Measurements from ENCODE around the gene FAM163B. TPM values are rescaled to one million over a fixed set of nuclear protein-coding genes. Genes with fewer than 3 reads are reported as not detected.
A peak's percentile ranks its signal among the peaks of the same experiment; 100 is the strongest.

The FAM163B gene
- total RNA-seq, 1 experiment from 2014 or later = 2.0 TPM

DNA sequence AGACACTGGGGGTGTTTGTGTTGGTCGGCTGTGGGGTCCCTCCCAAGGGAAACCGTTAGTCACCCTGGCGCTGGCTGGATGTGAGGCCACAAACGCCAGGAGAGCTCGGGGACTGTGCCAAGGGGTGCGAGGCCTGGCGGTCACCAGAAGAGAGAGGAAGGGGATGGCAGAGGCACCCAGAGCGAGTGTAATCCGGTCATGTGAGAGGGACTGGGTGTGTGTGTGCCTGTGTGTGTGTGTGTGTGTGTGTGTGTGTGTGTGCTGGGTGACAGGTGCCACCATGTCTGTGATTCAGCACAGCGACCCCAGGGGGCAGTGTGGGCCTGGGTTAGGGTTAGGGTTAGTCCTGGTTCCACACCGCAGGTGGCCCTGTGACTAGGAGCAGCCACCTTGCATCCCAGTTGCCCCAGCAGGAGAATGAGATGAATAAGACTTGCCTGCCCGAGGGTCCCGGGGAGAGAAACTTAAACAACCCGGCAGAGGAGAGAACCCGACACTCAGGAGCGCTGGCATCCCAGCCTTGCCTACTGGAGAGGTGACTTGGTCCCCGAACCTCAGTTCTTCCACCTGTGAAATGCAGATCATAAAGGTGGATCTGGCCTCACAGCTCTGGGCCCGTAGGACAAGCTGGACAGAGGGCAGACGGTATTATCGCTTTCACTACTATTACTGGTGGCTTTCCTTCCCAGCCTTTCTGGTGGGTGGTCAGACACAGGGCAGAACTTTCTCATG lies 76.1 kb downstream of the FAM163B start (continued):
- TF ChIP-seq, protein P1, sequence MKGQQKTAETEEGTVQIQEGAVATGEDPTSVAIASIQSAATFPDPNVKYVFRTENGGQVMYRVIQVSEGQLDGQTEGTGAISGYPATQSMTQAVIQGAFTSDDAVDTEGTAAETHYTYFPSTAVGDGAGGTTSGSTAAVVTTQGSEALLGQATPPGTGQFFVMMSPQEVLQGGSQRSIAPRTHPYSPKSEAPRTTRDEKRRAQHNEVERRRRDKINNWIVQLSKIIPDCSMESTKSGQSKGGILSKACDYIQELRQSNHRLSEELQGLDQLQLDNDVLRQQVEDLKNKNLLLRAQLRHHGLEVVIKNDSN (CRISPR knock-in tag; IDR thresholded peaks at IDR 0.05) = peak; percentile 20; the same call in 1 of the 2 replicates
- TF ChIP-seq SMAD4 (CRISPR knock-in tag; IDR thresholded peaks at IDR 0.05) (no peak), RELA (CRISPR knock-in tag; IDR thresholded peaks at IDR 0.05; ENCODE audit: borderline replicate concordance) (no peak), ETV6 (CRISPR knock-in tag; IDR thresholded peaks at IDR 0.05) (no peak), SP1 (CRISPR knock-in tag; conservative IDR thresholded peaks at IDR 0.05) (no peak)
- TF ChIP-seq, protein P2, sequence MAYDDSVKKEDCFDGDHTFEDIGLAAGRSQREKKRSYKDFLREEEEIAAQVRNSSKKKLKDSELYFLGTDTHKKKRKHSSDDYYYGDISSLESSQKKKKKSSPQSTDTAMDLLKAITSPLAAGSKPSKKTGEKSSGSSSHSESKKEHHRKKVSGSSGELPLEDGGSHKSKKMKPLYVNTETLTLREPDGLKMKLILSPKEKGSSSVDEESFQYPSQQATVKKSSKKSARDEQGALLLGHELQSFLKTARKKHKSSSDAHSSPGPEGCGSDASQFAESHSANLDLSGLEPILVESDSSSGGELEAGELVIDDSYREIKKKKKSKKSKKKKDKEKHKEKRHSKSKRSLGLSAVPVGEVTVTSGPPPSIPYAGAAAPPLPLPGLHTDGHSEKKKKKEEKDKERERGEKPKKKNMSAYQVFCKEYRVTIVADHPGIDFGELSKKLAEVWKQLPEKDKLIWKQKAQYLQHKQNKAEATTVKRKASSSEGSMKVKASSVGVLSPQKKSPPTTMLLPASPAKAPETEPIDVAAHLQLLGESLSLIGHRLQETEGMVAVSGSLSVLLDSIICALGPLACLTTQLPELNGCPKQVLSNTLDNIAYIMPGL (CRISPR knock-in tag; IDR thresholded peaks at IDR 0.05) = no peak
- TF ChIP-seq, protein P3, sequence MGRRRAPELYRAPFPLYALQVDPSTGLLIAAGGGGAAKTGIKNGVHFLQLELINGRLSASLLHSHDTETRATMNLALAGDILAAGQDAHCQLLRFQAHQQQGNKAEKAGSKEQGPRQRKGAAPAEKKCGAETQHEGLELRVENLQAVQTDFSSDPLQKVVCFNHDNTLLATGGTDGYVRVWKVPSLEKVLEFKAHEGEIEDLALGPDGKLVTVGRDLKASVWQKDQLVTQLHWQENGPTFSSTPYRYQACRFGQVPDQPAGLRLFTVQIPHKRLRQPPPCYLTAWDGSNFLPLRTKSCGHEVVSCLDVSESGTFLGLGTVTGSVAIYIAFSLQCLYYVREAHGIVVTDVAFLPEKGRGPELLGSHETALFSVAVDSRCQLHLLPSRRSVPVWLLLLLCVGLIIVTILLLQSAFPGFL (CRISPR knock-in tag; IDR thresholded peaks at IDR 0.05; ENCODE audit: borderline replicate concordance) = no peak
- TF ChIP-seq, protein P4, sequence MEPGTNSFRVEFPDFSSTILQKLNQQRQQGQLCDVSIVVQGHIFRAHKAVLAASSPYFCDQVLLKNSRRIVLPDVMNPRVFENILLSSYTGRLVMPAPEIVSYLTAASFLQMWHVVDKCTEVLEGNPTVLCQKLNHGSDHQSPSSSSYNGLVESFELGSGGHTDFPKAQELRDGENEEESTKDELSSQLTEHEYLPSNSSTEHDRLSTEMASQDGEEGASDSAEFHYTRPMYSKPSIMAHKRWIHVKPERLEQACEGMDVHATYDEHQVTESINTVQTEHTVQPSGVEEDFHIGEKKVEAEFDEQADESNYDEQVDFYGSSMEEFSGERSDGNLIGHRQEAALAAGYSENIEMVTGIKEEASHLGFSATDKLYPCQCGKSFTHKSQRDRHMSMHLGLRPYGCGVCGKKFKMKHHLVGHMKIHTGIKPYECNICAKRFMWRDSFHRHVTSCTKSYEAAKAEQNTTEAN (CRISPR knock-in tag; IDR thresholded peaks at IDR 0.05) = no peak
- TF ChIP-seq, protein P5, sequence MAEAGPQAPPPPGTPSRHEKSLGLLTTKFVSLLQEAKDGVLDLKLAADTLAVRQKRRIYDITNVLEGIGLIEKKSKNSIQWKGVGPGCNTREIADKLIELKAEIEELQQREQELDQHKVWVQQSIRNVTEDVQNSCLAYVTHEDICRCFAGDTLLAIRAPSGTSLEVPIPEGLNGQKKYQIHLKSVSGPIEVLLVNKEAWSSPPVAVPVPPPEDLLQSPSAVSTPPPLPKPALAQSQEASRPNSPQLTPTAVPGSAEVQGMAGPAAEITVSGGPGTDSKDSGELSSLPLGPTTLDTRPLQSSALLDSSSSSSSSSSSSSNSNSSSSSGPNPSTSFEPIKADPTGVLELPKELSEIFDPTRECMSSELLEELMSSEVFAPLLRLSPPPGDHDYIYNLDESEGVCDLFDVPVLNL (CRISPR knock-in tag; IDR thresholded peaks at IDR 0.05; ENCODE audit: borderline replicate concordance, low read depth) = no peak
- TF ChIP-seq, protein P6, sequence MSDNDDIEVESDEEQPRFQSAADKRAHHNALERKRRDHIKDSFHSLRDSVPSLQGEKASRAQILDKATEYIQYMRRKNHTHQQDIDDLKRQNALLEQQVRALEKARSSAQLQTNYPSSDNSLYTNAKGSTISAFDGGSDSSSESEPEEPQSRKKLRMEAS (CRISPR knock-in tag; IDR thresholded peaks at IDR 0.05) = no peak
- TF ChIP-seq, protein P7, sequence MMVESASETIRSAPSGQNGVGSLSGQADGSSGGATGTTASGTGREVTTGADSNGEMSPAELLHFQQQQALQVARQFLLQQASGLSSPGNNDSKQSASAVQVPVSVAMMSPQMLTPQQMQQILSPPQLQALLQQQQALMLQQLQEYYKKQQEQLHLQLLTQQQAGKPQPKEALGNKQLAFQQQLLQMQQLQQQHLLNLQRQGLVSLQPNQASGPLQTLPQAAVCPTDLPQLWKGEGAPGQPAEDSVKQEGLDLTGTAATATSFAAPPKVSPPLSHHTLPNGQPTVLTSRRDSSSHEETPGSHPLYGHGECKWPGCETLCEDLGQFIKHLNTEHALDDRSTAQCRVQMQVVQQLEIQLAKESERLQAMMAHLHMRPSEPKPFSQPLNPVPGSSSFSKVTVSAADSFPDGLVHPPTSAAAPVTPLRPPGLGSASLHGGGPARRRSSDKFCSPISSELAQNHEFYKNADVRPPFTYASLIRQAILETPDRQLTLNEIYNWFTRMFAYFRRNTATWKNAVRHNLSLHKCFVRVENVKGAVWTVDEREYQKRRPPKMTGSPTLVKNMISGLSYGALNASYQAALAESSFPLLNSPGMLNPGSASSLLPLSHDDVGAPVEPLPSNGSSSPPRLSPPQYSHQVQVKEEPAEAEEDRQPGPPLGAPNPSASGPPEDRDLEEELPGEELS (CRISPR knock-in tag; IDR thresholded peaks at IDR 0.05) = no peak

DNA sequence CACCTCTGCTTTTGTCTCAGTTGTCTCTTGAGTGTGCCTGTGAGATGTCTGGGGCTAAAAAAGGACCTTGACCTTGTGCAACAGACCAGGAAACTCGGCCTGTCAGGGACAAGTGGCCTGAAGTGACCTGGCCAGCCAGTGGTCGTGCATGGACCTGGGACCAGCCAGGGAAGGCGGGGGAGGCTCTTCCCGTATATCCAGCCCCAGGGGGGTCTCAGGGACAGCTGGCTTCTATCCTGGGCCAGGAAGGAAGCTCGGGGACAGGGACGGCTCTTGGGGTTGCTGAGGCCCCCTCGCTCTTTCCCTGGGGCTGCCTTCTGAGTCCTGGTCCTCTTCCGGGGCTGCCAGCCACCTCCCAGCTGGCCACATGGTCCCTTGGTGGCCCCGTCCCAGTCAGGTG lies 77.9 kb downstream of the FAM163B start:
- Mint-ChIP-seq H3K4me1 (peaks cover 40% of the 10 kb centered on the region), H3K27ac (no peak overlapping the region), H3K4me3 (no peak overlapping the region), H3K27me3 (ENCODE audit: low read depth) (peaks cover 25% of the 10 kb centered on the region), H3K36me3 (no peaks in the 10 kb centered on the region), H3K9me3 (no peaks in the 10 kb centered on the region)
- no peak for ATAC-seq
- CTCF ChIA-PET = interaction anchor here (1.2 to 2.0 kb wide), 2 partner anchors 45 to 196 kb away, joined by 3 to 5 read pairs; no protein-coding TSS in a partner anchor
- POLR2A ChIA-PET = no interaction called here
- DNase-seq (ENCODE audit: low spot score) = no peak
- TF ChIP-seq, protein P5 (CRISPR knock-in tag; IDR thresholded peaks at IDR 0.05; ENCODE audit: borderline replicate concordance, low read depth) = no peak
- TF ChIP-seq, protein P8, sequence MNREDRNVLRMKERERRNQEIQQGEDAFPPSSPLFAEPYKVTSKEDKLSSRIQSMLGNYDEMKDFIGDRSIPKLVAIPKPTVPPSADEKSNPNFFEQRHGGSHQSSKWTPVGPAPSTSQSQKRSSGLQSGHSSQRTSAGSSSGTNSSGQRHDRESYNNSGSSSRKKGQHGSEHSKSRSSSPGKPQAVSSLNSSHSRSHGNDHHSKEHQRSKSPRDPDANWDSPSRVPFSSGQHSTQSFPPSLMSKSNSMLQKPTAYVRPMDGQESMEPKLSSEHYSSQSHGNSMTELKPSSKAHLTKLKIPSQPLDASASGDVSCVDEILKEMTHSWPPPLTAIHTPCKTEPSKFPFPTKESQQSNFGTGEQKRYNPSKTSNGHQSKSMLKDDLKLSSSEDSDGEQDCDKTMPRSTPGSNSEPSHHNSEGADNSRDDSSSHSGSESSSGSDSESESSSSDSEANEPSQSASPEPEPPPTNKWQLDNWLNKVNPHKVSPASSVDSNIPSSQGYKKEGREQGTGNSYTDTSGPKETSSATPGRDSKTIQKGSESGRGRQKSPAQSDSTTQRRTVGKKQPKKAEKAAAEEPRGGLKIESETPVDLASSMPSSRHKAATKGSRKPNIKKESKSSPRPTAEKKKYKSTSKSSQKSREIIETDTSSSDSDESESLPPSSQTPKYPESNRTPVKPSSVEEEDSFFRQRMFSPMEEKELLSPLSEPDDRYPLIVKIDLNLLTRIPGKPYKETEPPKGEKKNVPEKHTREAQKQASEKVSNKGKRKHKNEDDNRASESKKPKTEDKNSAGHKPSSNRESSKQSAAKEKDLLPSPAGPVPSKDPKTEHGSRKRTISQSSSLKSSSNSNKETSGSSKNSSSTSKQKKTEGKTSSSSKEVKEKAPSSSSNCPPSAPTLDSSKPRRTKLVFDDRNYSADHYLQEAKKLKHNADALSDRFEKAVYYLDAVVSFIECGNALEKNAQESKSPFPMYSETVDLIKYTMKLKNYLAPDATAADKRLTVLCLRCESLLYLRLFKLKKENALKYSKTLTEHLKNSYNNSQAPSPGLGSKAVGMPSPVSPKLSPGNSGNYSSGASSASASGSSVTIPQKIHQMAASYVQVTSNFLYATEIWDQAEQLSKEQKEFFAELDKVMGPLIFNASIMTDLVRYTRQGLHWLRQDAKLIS (CRISPR knock-in tag; IDR thresholded peaks at IDR 0.05; ENCODE audit: borderline replicate concordance) = no peak
- TF ChIP-seq NR2C2 (CRISPR knock-in tag; IDR thresholded peaks at IDR 0.05) = no peak
- TF ChIP-seq ETV6 (CRISPR knock-in tag; IDR thresholded peaks at IDR 0.05) = no peak
- TF ChIP-seq ZNF138 (CRISPR knock-in tag; conservative IDR thresholded peaks at IDR 0.05) = no peak
- TF ChIP-seq ZNF232 (CRISPR knock-in tag; IDR thresholded peaks at IDR 0.05) = no peak

Data from WTC11 (cell line).